Fibroblast of skin of abdomen (primary cell): ENCODE data around the gene SPNS1.

ENCODE experiments used
- DNase-seq: peaks from one replicate; pipeline ENCODE4 v3.0.0-alpha.2; 2013

SPNS1 gene

GRCh38 chr16:28991687-28992086 lies 17.1 kb downstream of the SPNS1 start:
- no peak for DNase-seq

GRCh38 chr16:28992496-28992895 lies 17.9 kb downstream of the SPNS1 start:
- no peak for DNase-seq

- DNase-seq, result no peak
Observed at GRCh38 chr16:28998837-28999236, 24.3 kb downstream of the SPNS1 start.

GRCh38 chr16:28999577-28999976 lies 25.0 kb downstream of the SPNS1 start:
- no peak for DNase-seq

GRCh38 chr16:29000019-29000418 lies 25.4 kb downstream of the SPNS1 start:
- DNase-seq, result no peak

- peak; percentile 4 for DNase-seq
Observed at GRCh38 chr16:29004496-29005139, 30.0 kb downstream of the SPNS1 start.

- DNase-seq, result peak; percentile 55
Observed at GRCh38 chr16:29007730-29008593, 33.4 kb downstream of the SPNS1 start.

GRCh38 chr16:29009050-29009837 lies 34.7 kb downstream of the SPNS1 start:
- DNase-seq, result no peak

- no peak for DNase-seq
Observed at GRCh38 chr16:29009838-29010166, 35.2 kb downstream of the SPNS1 start.

GRCh38 chr16:29011112-29011511 lies 36.5 kb downstream of the SPNS1 start:
- DNase-seq, result no peak

- no peak for DNase-seq
Observed at GRCh38 chr16:29011851-29012250, 37.3 kb downstream of the SPNS1 start.

- no peak for DNase-seq
Observed at GRCh38 chr16:29012913-29013553, 38.5 kb downstream of the SPNS1 start.

GRCh38 chr16:29014561-29015069 lies 40.0 kb downstream of the SPNS1 start:
- DNase-seq, result no peak

GRCh38 chr16:29022196-29022595 lies 47.6 kb downstream of the SPNS1 start:
- no peak for DNase-seq

GRCh38 chr16:29023279-29024277 lies 49.0 kb downstream of the SPNS1 start:
- DNase-seq, result no peak

- no peak for DNase-seq
Observed at GRCh38 chr16:29024278-29024677, 49.7 kb downstream of the SPNS1 start.

GRCh38 chr16:29025218-29025617 lies 50.6 kb downstream of the SPNS1 start:
- no peak for DNase-seq

- no peak for DNase-seq
Observed at GRCh38 chr16:29025735-29026134, 51.2 kb downstream of the SPNS1 start.

GRCh38 chr16:29028457-29029167 lies 54.0 kb downstream of the SPNS1 start:
- DNase-seq, result no peak

GRCh38 chr16:29029168-29029994 lies 54.8 kb downstream of the SPNS1 start:
- peak; percentile 91 for DNase-seq
